HepG2 (cell line): ENCODE results near the gene ZNF547. TPM values are rescaled to one million over a fixed set of nuclear protein-coding genes. Genes with fewer than 3 reads are reported as not detected.
A peak's percentile ranks its signal among the peaks of the same experiment; 100 is the strongest.

Experiments used
- CBFB ChIP-seq: sonication (generic); formaldehyde crosslinking; IDR thresholded peaks from 2 replicates; pipeline ENCODE4 v1.4.0; 2020; ENCODE audit warnings: missing genetic modification reagents
- DNMT3B ChIP-seq: conservative IDR thresholded peaks from 2 replicates; pipeline ENCODE4 v1.6.1; 2016; ENCODE audit warnings: missing biosample characterization, control low read depth
- FLYWCH1 ChIP-seq: sonication (generic); formaldehyde crosslinking; IDR thresholded peaks from 2 replicates; pipeline ENCODE4 v1.8.1; 2023; ENCODE audit warnings: mild to moderate bottlenecking, missing genetic modification reagents
- HMG20B ChIP-seq: conservative IDR thresholded peaks from 2 replicates; pipeline ENCODE4 v1.6.1; 2016; ENCODE audit warnings: missing genetic modification reagents, missing compliant biosample characterization
- HMGA1 ChIP-seq: sonication (generic); formaldehyde crosslinking; conservative IDR thresholded peaks from 2 replicates; pipeline ENCODE4 v1.4.0; 2020; ENCODE audit warnings: missing genetic modification reagents
- MEF2D ChIP-seq: sonication (generic); formaldehyde crosslinking; IDR thresholded peaks from 2 replicates; pipeline ENCODE4 v1.5.1; 2020; ENCODE audit warnings: mild to moderate bottlenecking, missing genetic modification reagents
- MEIS1 ChIP-seq: sonication (generic); formaldehyde crosslinking; IDR thresholded peaks from 2 replicates; pipeline ENCODE4 v1.9.0; 2021; ENCODE audit warnings: mild to moderate bottlenecking, missing genetic modification reagents, moderate library complexity, borderline replicate concordance
- TBL1XR1 ChIP-seq: fragments of 150-350 bp; IDR thresholded peaks from 2 replicates; pipeline ENCODE4 v1.6.1; 2014; ENCODE audit warnings: borderline replicate concordance, low read length; ENCODE audit not compliant: partially characterized antibody
- TCF12 ChIP-seq, 2 experiments: fragments of 450-650 bp in 1 of 2; sonication (generic) in 1 of 2; formaldehyde crosslinking in 1 of 2; IDR thresholded peaks; 2 replicates each; pipeline versions ENCODE4 v1.6.1 to v1.8.0; 2017 to 2022; ENCODE audit warnings: antibody characterized with exemption in 1 of 2, mild to moderate bottlenecking in 1 of 2, missing genetic modification reagents in 1 of 2, moderate library complexity in 1 of 2
- YY1 ChIP-seq: IDR thresholded peaks from 2 replicates; pipeline ENCODE4 v1.6.1; 2011; ENCODE audit warnings: low read length, low read depth, moderate library complexity, mild to moderate bottlenecking; ENCODE audit not compliant: insufficient read depth, insufficient replicate concordance
- ZBTB14 ChIP-seq: sonication (generic); formaldehyde crosslinking; IDR thresholded peaks from 2 replicates; pipeline ENCODE4 v1.4.0; 2020; ENCODE audit warnings: missing genetic modification reagents
- ZBTB40 ChIP-seq, 2 experiments: fragments of 450-650 bp in 1 of 2; sonication (generic) in 1 of 2; formaldehyde crosslinking in 1 of 2; IDR thresholded peaks; 2 replicates each; pipeline versions ENCODE4 v1.6.1 to v1.8.0; 2016 to 2022; ENCODE audit warnings: antibody characterized with exemption in 1 of 2, mild to moderate bottlenecking in 1 of 2, missing genetic modification reagents in 1 of 2
- ZFP82 ChIP-seq: sonication (generic); formaldehyde crosslinking; IDR thresholded peaks from 2 replicates; pipeline ENCODE4 v1.5.1; 2020; ENCODE audit warnings: mild to moderate bottlenecking, missing genetic modification reagents, borderline replicate concordance
- ZNF10 ChIP-seq: sonication (generic); formaldehyde crosslinking; IDR thresholded peaks from 2 replicates; pipeline ENCODE4 v1.4.0; 2020; ENCODE audit warnings: mild to moderate bottlenecking, low read depth, missing genetic modification reagents, borderline replicate concordance
- ZNF260 ChIP-seq: sonication (generic); formaldehyde crosslinking; IDR thresholded peaks from 2 replicates; pipeline ENCODE4 v1.4.0; 2020; ENCODE audit warnings: missing genetic modification reagents, low read depth, mild to moderate bottlenecking, borderline replicate concordance
- ZNF354B ChIP-seq: sonication (generic); formaldehyde crosslinking; IDR thresholded peaks from 2 replicates; pipeline ENCODE4 v1.8.0; 2022; ENCODE audit warnings: mild to moderate bottlenecking, missing genetic modification reagents
- ZNF615 ChIP-seq: sonication (generic); formaldehyde crosslinking; IDR thresholded peaks from 2 replicates; pipeline ENCODE4 v1.5.0; 2020; ENCODE audit warnings: mild to moderate bottlenecking, missing genetic modification reagents, borderline replicate concordance
- ZNF773 ChIP-seq: sonication (generic); formaldehyde crosslinking; IDR thresholded peaks from 2 replicates; pipeline ENCODE4 v1.4.0; 2020; ENCODE audit warnings: missing genetic modification reagents, borderline replicate concordance
- polyA plus RNA-seq, 8 experiments: library from polyadenylated mRNA; depleted of rRNA in 3 of 8; stranded (reverse) in 7 of 8; unstranded in 1 of 8; fragments of >200 nt; fragmentation: Illumina TruSeq in 4 of 8; extraction: Trizol in 4 of 8; gene quantifications; 2 replicates each; pipeline versions ENCODE4 v1.2.1 to v1.2.3, GENCODE V29; 2011 to 2016; ENCODE audit warnings: low read depth in 4 of 8, missing spikeins in 1 of 8, mixed read lengths in 1 of 8; ENCODE audit not compliant: insufficient read depth in 1 of 8
- total RNA-seq, 5 experiments: library from RNA; depleted of rRNA; stranded (reverse); fragments of >200 nt; fragmentation: Illumina TruSeq; extraction: Trizol; gene quantifications; 2 replicates each; pipeline ENCODE4 v1.2.3, GENCODE V29; 2016; ENCODE audit warnings: low read depth in 1 of 5

Gene ZNF547
- total and polyA plus RNA-seq, 2 of the 13 experiments (the other 11 are each of a cell fraction or from before 2014, with no cell fraction given) = 2.0 to 2.6 TPM

- TF ChIP-seq ZBTB14 (no peak), ZBTB40 (IDR thresholded peaks at IDR 0.05) (0 out of 2 replicates have a peak, but pooled peaks have one; percentile 15), ZBTB40 (CRISPR knock-in tag; IDR thresholded peaks at IDR 0.05) (peak; percentile 76), HMGA1 (CRISPR knock-in tag) (no peak), ZNF354B (CRISPR knock-in tag) (peak; percentile 93; the same call in 1 of the 2 replicates), TCF12 (IDR thresholded peaks at IDR 0.05) (no peak), TCF12 (CRISPR knock-in tag; IDR thresholded peaks at IDR 0.05) (no peak), DNMT3B (CRISPR knock-in tag) (no peak), TBL1XR1 (no peak), CBFB (CRISPR knock-in tag) (no peak; the same call in 1 of the 2 replicates), ZNF615 (CRISPR knock-in tag) (no peak), ZFP82 (no peak), ZNF260 (no peak), ZNF773 (CRISPR knock-in tag) (no peak), FLYWCH1 (no peak), HMG20B (CRISPR knock-in tag) (no peak), MEF2D (CRISPR knock-in tag) (peak; percentile 39; the same call in 1 of the 2 replicates), YY1 (peak; percentile 66), ZNF10 (no peak), MEIS1 (0 out of 2 replicates have a peak, but pooled peaks have one; percentile 6)
Observed at GRCh38 chr19:57389730-57390598, 26.6 kb downstream of the ZNF547 start, which contains the start of gene ZNF548 (continued).
